Activated naive CD8-positive, alpha-beta T cell (primary cell): Measurements from ENCODE around the gene CIBAR2.
"Not testable (repeated sequence)": the region's sequence is repeated elsewhere in the genome, so short reads cannot be mapped to it uniquely, and the experiment has no call there.

ENCODE experiments used
- H3K27ac Mint-ChIP-seq: one replicate; pipeline ENCODE4 v1.8.0; 2021; ENCODE audit warnings: mixed read lengths
- H3K27me3 Mint-ChIP-seq: one replicate; pipeline ENCODE4 v1.8.0; 2021; ENCODE audit warnings: mixed read lengths
- H3K36me3 Mint-ChIP-seq: one replicate; pipeline ENCODE4 v1.8.0; 2021; ENCODE audit warnings: mixed read lengths
- H3K4me1 Mint-ChIP-seq: one replicate; pipeline ENCODE4 v1.8.0; 2021; ENCODE audit warnings: low read depth, mixed read lengths
- H3K4me3 Mint-ChIP-seq: one replicate; pipeline ENCODE4 v1.8.0; 2021; ENCODE audit warnings: mild to moderate bottlenecking, mixed read lengths
- H3K9me3 Mint-ChIP-seq: one replicate; pipeline ENCODE4 v1.8.0; 2021; ENCODE audit warnings: low read depth, mixed read lengths

The CIBAR2 gene

GRCh38 chr16:85126394-85126704 lies 14.1 kb upstream of the CIBAR2 start:
- Mint-ChIP-seq H3K27ac (no peak overlapping the region), H3K4me3 (no peak overlapping the region), H3K9me3 (no peaks in the 10 kb centered on the region), H3K4me1 (peaks cover 15% of the 10 kb centered on the region), H3K36me3 (no peaks in the 10 kb centered on the region), H3K27me3 (no peaks in the 10 kb centered on the region)

- H3K27ac Mint-ChIP-seq, result no peak overlapping the region
- peaks cover 15% of the 10 kb centered on the region for H3K4me1 Mint-ChIP-seq
- H3K27me3 Mint-ChIP-seq, result no peaks in the 10 kb centered on the region
- H3K9me3 Mint-ChIP-seq, result no peaks in the 10 kb centered on the region
- H3K36me3 Mint-ChIP-seq, result no peaks in the 10 kb centered on the region
- no peak overlapping the region for H3K4me3 Mint-ChIP-seq
Observed at GRCh38 chr16:85125570-85126393, 13.5 kb upstream of the CIBAR2 start.

GRCh38 chr16:85124636-85125346 lies 12.5 kb upstream of the CIBAR2 start:
- Mint-ChIP-seq H3K4me1 (peaks cover 15% of the 10 kb centered on the region), H3K4me3 (no peak overlapping the region), H3K27ac (no peak overlapping the region), H3K27me3 (no peaks in the 10 kb centered on the region), H3K36me3 (no peaks in the 10 kb centered on the region), H3K9me3 (no peaks in the 10 kb centered on the region)

GRCh38 chr16:85123891-85124635 lies 11.8 kb upstream of the CIBAR2 start:
- Mint-ChIP-seq H3K9me3 (no peaks in the 10 kb centered on the region), H3K4me1 (peaks cover 15% of the 10 kb centered on the region), H3K27ac (no peak overlapping the region), H3K27me3 (no peaks in the 10 kb centered on the region), H3K36me3 (no peaks in the 10 kb centered on the region), H3K4me3 (no peak overlapping the region)

- H3K27ac Mint-ChIP-seq, H3K9me3 Mint-ChIP-seq, H3K4me3 Mint-ChIP-seq, H3K36me3 Mint-ChIP-seq, H3K27me3 Mint-ChIP-seq: not testable (repeated sequence)
- peaks cover 15% of the 10 kb centered on the region for H3K4me1 Mint-ChIP-seq
Observed at GRCh38 chr16:85123441-85123840, 11.2 kb upstream of the CIBAR2 start.

- no peaks in the 10 kb centered on the region for H3K9me3 Mint-ChIP-seq
- no peak overlapping the region for H3K4me3 Mint-ChIP-seq
- no peaks in the 10 kb centered on the region for H3K36me3 Mint-ChIP-seq
- H3K27ac Mint-ChIP-seq, result no peak overlapping the region
- H3K4me1 Mint-ChIP-seq, result peaks cover 9% of the 10 kb centered on the region
- H3K27me3 Mint-ChIP-seq, result no peaks in the 10 kb centered on the region
Observed at GRCh38 chr16:85120006-85120340, 7.7 kb upstream of the CIBAR2 start.

- H3K27me3 Mint-ChIP-seq, result no peaks in the 10 kb centered on the region
- peaks cover 8% of the 10 kb centered on the region for H3K4me1 Mint-ChIP-seq
- H3K4me3 Mint-ChIP-seq, result no peak overlapping the region
- H3K27ac Mint-ChIP-seq, result no peak overlapping the region
- no peaks in the 10 kb centered on the region for H3K36me3 Mint-ChIP-seq
- no peaks in the 10 kb centered on the region for H3K9me3 Mint-ChIP-seq
Observed at GRCh38 chr16:85117418-85117817, 5.1 kb upstream of the CIBAR2 start.

- Mint-ChIP-seq H3K9me3 (no peaks in the 10 kb centered on the region), H3K27ac (peak overlapping the region; percentile 47), H3K36me3 (no peaks in the 10 kb centered on the region), H3K27me3 (no peaks in the 10 kb centered on the region), H3K4me3 (peak overlapping the region; percentile 51), H3K4me1 (peaks cover 8% of the 10 kb centered on the region)
Observed at GRCh38 chr16:85114909-85115567, 2.8 kb upstream of the CIBAR2 start.

GRCh38 chr16:85113913-85114312 lies 1.6 kb upstream of the CIBAR2 start:
- H3K4me3 Mint-ChIP-seq, result no peak overlapping the region
- H3K27me3 Mint-ChIP-seq, result no peaks in the 10 kb centered on the region
- peaks cover 8% of the 10 kb centered on the region for H3K4me1 Mint-ChIP-seq
- no peaks in the 10 kb centered on the region for H3K9me3 Mint-ChIP-seq
- no peaks in the 10 kb centered on the region for H3K36me3 Mint-ChIP-seq
- H3K27ac Mint-ChIP-seq, result no peak overlapping the region

GRCh38 chr16:85113168-85113733 lies 979 bp upstream of the CIBAR2 start:
- no peak overlapping the region for H3K4me3 Mint-ChIP-seq
- no peaks in the 10 kb centered on the region for H3K36me3 Mint-ChIP-seq
- peaks cover 8% of the 10 kb centered on the region for H3K4me1 Mint-ChIP-seq
- no peak overlapping the region for H3K27ac Mint-ChIP-seq
- H3K9me3 Mint-ChIP-seq, result no peaks in the 10 kb centered on the region
- H3K27me3 Mint-ChIP-seq, result no peaks in the 10 kb centered on the region

GRCh38 chr16:85111184-85111583 lies 1.1 kb downstream of the CIBAR2 start:
- Mint-ChIP-seq H3K27ac (peak overlapping the region; percentile 28), H3K27me3 (no peaks in the 10 kb centered on the region), H3K9me3 (no peaks in the 10 kb centered on the region), H3K4me3 (no peak overlapping the region), H3K4me1 (peaks cover 5% of the 10 kb centered on the region), H3K36me3 (no peaks in the 10 kb centered on the region)

- Mint-ChIP-seq H3K27ac (no peak overlapping the region), H3K36me3 (no peaks in the 10 kb centered on the region), H3K9me3 (no peaks in the 10 kb centered on the region), H3K4me3 (no peak overlapping the region), H3K27me3 (no peaks in the 10 kb centered on the region), H3K4me1 (peaks cover 11% of the 10 kb centered on the region)
Observed at GRCh38 chr16:85110105-85110504, 2.2 kb downstream of the CIBAR2 start.

- Mint-ChIP-seq H3K4me1 (peaks cover 29% of the 10 kb centered on the region), H3K9me3 (no peaks in the 10 kb centered on the region), H3K27me3 (no peaks in the 10 kb centered on the region), H3K27ac (no peak overlapping the region), H3K4me3 (no peak overlapping the region), H3K36me3 (no peaks in the 10 kb centered on the region)
Observed at GRCh38 chr16:85107532-85107931, 4.7 kb downstream of the CIBAR2 start.

- Mint-ChIP-seq H3K36me3 (no peaks in the 10 kb centered on the region), H3K4me3 (no peak overlapping the region), H3K4me1 (peaks cover 31% of the 10 kb centered on the region), H3K9me3 (no peaks in the 10 kb centered on the region), H3K27ac (no peak overlapping the region), H3K27me3 (no peaks in the 10 kb centered on the region)
Observed at GRCh38 chr16:85107083-85107482, 5.2 kb downstream of the CIBAR2 start.

GRCh38 chr16:85105475-85105874 lies 6.8 kb downstream of the CIBAR2 start:
- H3K36me3 Mint-ChIP-seq, result no peaks in the 10 kb centered on the region
- no peaks in the 10 kb centered on the region for H3K27me3 Mint-ChIP-seq
- H3K4me1 Mint-ChIP-seq, result peaks cover 37% of the 10 kb centered on the region
- H3K9me3 Mint-ChIP-seq, result no peaks in the 10 kb centered on the region
- H3K4me3 Mint-ChIP-seq, result no peak overlapping the region
- H3K27ac Mint-ChIP-seq, result peak overlapping the region; percentile 90
